SH-SY5Y (cell line): Measurements from ENCODE around the gene HDHD3.

Experiments
- GATA2 ChIP-seq: IDR thresholded peaks from 2 replicates; pipeline ENCODE4 v1.6.1; 2011; ENCODE audit warnings: mild to moderate bottlenecking, low read depth, low read length
- GATA3 ChIP-seq: IDR thresholded peaks from 2 replicates; pipeline ENCODE4 v1.6.1; 2011; ENCODE audit warnings: low read depth, mild to moderate bottlenecking, low read length, moderate library complexity

- no peak for TF ChIP-seq GATA2
- TF ChIP-seq GATA3 = no peak
These were observed 27.7 kb downstream of the HDHD3 start for GRCh38 chr9:113349066-113349444.
